HepG2 (cell line): ENCODE measurements around the gene MGMT. TPM values are rescaled to one million over a fixed set of nuclear protein-coding genes. Genes with fewer than 3 reads are reported as not detected.
A peak's percentile ranks its signal among the peaks of the same experiment; 100 is the strongest.

ENCODE experiments used
- ATAC-seq: fragments of 200-7000 bp; cut with Tn5 transposase; 3 replicates; pipeline ENCODE4 v1.9.1; 2020; ENCODE audit warnings: mild to moderate bottlenecking, moderate library complexity
- BruUV-seq: library from RNA; stranded (reverse); fragments of 400-500 nt; replicated peaks from 2 replicates; lab custom pipeline; 2021; lab: Mats Ljungman, UMichigan
- CTCF ChIA-PET: fragments of 300-600 bp; formaldehyde crosslinking; extraction: SDS; loops from one replicate; lab custom pipeline; 2021; ENCODE audit warnings: low total read pairs, inconsistent platforms, low intra/inter-chr PET ratio; lab: Yijun Ruan, JAX
- POLR2A ChIA-PET: fragments of 350-600 bp; sonication (Branson Sonifier 250); formaldehyde crosslinking; loops from one replicate; lab custom pipeline; 2020; ENCODE audit warnings: antibody characterized with exemption, inconsistent platforms; lab: Yijun Ruan, JAX
- DNase-seq: peaks from one replicate; pipeline ENCODE4 v3.0.0-alpha.2; 2015; ENCODE audit warnings: low spot score
- FAIRE-seq: peaks from 3 replicates; lab custom pipeline; 2011; peaks lifted over from hg19 to GRCh38; lab: Jason Lieb, UNC
- H2AFZ ChIP-seq: one replicate; pipeline ENCODE4 v1.6.1; 2011; ENCODE audit warnings: low read length, inconsistent platforms
- H3K27ac ChIP-seq: fragments of 300-600 bp; 3 replicates; pipeline ENCODE4 v1.8.0; 2011; ENCODE audit warnings: mixed run types, mild to moderate bottlenecking, mixed read lengths, low read length, inconsistent platforms; ENCODE audit not compliant: insufficient read depth; ENCODE audit errors: extremely low read length
- H3K27me3 ChIP-seq, 2 experiments: fragments of 200-600 bp in 1 of 2; 2 replicates in 1 of 2; 3 replicates in 1 of 2; pipeline versions ENCODE4 v1.6.0 to v1.8.0; 2011; ENCODE audit warnings: low read length in 2 of 2, mild to moderate bottlenecking in 2 of 2, moderate library complexity in 2 of 2, inconsistent platforms in 1 of 2; ENCODE audit not compliant: insufficient read depth in 2 of 2, control insufficient read depth in 1 of 2
- H3K36me3 ChIP-seq, 2 experiments: fragments of 200-600 bp in 1 of 2; replicated peaks in 1 of 2; 2 replicates in 1 of 2; 3 replicates in 1 of 2; pipeline versions ENCODE4 v1.5.1 to v1.8.0; 2011; ENCODE audit warnings: low read length in 2 of 2, inconsistent platforms in 1 of 2; ENCODE audit not compliant: insufficient read depth in 2 of 2, control insufficient read depth in 1 of 2
- H3K4me1 ChIP-seq: 2 replicates; pipeline ENCODE4 v1.5.1; 2012; ENCODE audit warnings: low read length, inconsistent platforms; ENCODE audit not compliant: insufficient read depth
- H3K4me2 ChIP-seq: 2 replicates; pipeline ENCODE4 v1.6.0; 2011; ENCODE audit warnings: low read depth, low read length, inconsistent platforms
- H3K4me3 ChIP-seq, 3 experiments: fragments of 200-600 bp in 1 of 3; sonication (generic), shearing (Covaris generic) in 1 of 3; replicated peaks in 1 of 3; 2 replicates each; pipeline ENCODE4 v1.5.1; 2011 to 2016; ENCODE audit warnings: low read length in 3 of 3, inconsistent platforms in 2 of 3, low read depth in 2 of 3, mild to moderate bottlenecking in 2 of 3, control low read depth in 1 of 3, mixed read lengths in 1 of 3; ENCODE audit not compliant: insufficient read depth in 1 of 3
- H3K79me2 ChIP-seq: one replicate; pipeline ENCODE4 v1.6.1; 2011; ENCODE audit warnings: low read length, inconsistent platforms; ENCODE audit not compliant: insufficient read depth
- H3K9ac ChIP-seq: 2 replicates; pipeline ENCODE4 v1.6.0; 2011; ENCODE audit warnings: mild to moderate bottlenecking, low read depth, low read length, inconsistent platforms; ENCODE audit not compliant: insufficient read depth
- H3K9me3 ChIP-seq: 2 replicates; pipeline ENCODE4 v1.5.1; 2012; ENCODE audit warnings: mild to moderate bottlenecking, low read length
- H4K20me1 ChIP-seq: 2 replicates; pipeline ENCODE4 v1.6.0; 2011; ENCODE audit warnings: inconsistent platforms, mild to moderate bottlenecking, low read length, moderate library complexity; ENCODE audit not compliant: insufficient read depth
- CEBPB ChIP-seq: IDR thresholded peaks from 2 replicates; pipeline ENCODE4 v1.6.1; 2011; ENCODE audit warnings: low read depth, low read length, improper control_type of control experiment, borderline replicate concordance
- CEBPG ChIP-seq: IDR thresholded peaks from 2 replicates; pipeline ENCODE4 v1.6.1; 2016
- JDP2 ChIP-seq: sonication (generic); formaldehyde crosslinking; IDR thresholded peaks from 2 replicates; pipeline ENCODE4 v1.8.1; 2022; ENCODE audit warnings: missing genetic modification reagents, borderline replicate concordance
- JUNB ChIP-seq: sonication (generic); formaldehyde crosslinking; IDR thresholded peaks from 2 replicates; pipeline ENCODE4 v1.8.0; 2022; ENCODE audit warnings: missing genetic modification reagents, mild to moderate bottlenecking, borderline replicate concordance
- KLF6 ChIP-seq: IDR thresholded peaks from 2 replicates; pipeline ENCODE4 v1.8.0; 2016; ENCODE audit warnings: missing biosample characterization, missing genetic modification reagents
- SRSF9 ChIP-seq: fragments of 200-400 bp; formaldehyde crosslinking; IDR thresholded peaks from 2 replicates; pipeline ENCODE4 v1.6.1; 2018; ENCODE audit warnings: borderline replicate concordance, mild to moderate bottlenecking, low read depth, low read length; ENCODE audit not compliant: insufficient read depth, poor library complexity, severe bottlenecking
- ZFP41 ChIP-seq: sonication (generic); formaldehyde crosslinking; IDR thresholded peaks from 2 replicates; pipeline ENCODE4 v1.4.0; 2020; ENCODE audit warnings: mild to moderate bottlenecking, missing genetic modification reagents, borderline replicate concordance
- ZNF234 ChIP-seq: sonication (generic); formaldehyde crosslinking; conservative IDR thresholded peaks from 2 replicates; pipeline ENCODE4 v1.5.1; 2020; ENCODE audit warnings: mild to moderate bottlenecking, missing genetic modification reagents
- ZNF468 ChIP-seq: sonication (generic); formaldehyde crosslinking; IDR thresholded peaks from 2 replicates; pipeline ENCODE4 v1.8.0; 2022; ENCODE audit warnings: mild to moderate bottlenecking, moderate library complexity, missing genetic modification reagents
- ZNF484 ChIP-seq: sonication (generic); formaldehyde crosslinking; IDR thresholded peaks from 2 replicates; pipeline ENCODE4 v1.5.1; 2020; ENCODE audit warnings: mild to moderate bottlenecking, low read depth, missing genetic modification reagents, borderline replicate concordance
- ZNF619 ChIP-seq: sonication (generic); formaldehyde crosslinking; IDR thresholded peaks from 2 replicates; pipeline ENCODE4 v1.4.0; 2020; ENCODE audit warnings: mild to moderate bottlenecking, missing genetic modification reagents
- ZNF761 ChIP-seq: sonication (generic); formaldehyde crosslinking; conservative IDR thresholded peaks from 2 replicates; pipeline ENCODE4 v1.4.0; 2020; ENCODE audit warnings: mild to moderate bottlenecking, missing genetic modification reagents
- ZNF841 ChIP-seq: sonication (generic); formaldehyde crosslinking; IDR thresholded peaks from 2 replicates; pipeline ENCODE4 v1.8.1; 2023; ENCODE audit warnings: missing genetic modification reagents, borderline replicate concordance
- ZNF878 ChIP-seq: sonication (generic); formaldehyde crosslinking; IDR thresholded peaks from 2 replicates; pipeline ENCODE4 v1.8.1; 2023; ENCODE audit warnings: mild to moderate bottlenecking, missing genetic modification reagents, moderate library complexity
- WGBS: methylation state at CpG from one replicate; pipeline ENCODE4 v1.1.6; 2017; ENCODE audit warnings: low lambda C conversion rate; 5-methylcytosine and 5-hydroxymethylcytosine counted together
- in situ Hi-C: cut with HindIII; loops from 2 replicates; pipeline ENCODE4 v1.10.0; 2017; ENCODE audit warnings: low pct_unique_long_range_greater_than_20kb; ENCODE audit not compliant: extremely low pct_ligation_motif_present
- intact Hi-C: fragments of 100-400 bp; cut with micrococcal nuclease; formaldehyde crosslinking; loops from one replicate; pipeline ENCODE4 v1.10.0; 2022; ENCODE audit not compliant: unreplicated experiment
- polyA plus RNA-seq, 8 experiments: library from polyadenylated mRNA; depleted of rRNA in 3 of 8; stranded (reverse) in 7 of 8; unstranded in 1 of 8; fragments of >200 nt; fragmentation: Illumina TruSeq in 4 of 8; extraction: Trizol in 4 of 8; gene quantifications; 2 replicates each; pipeline versions ENCODE4 v1.2.1 to v1.2.3, GENCODE V29; 2011 to 2016; ENCODE audit warnings: low read depth in 4 of 8, missing spikeins in 1 of 8, mixed read lengths in 1 of 8; ENCODE audit not compliant: insufficient read depth in 1 of 8
- total RNA-seq, 5 experiments: library from RNA; depleted of rRNA; stranded (reverse); fragments of >200 nt; fragmentation: Illumina TruSeq; extraction: Trizol; gene quantifications; 2 replicates each; pipeline ENCODE4 v1.2.3, GENCODE V29; 2016; ENCODE audit warnings: low read depth in 1 of 5
- TF ChIP-seq, protein P1 (sequence below): sonication (generic); formaldehyde crosslinking; IDR thresholded peaks from 2 replicates; pipeline ENCODE4 v1.4.0; 2020; ENCODE audit warnings: missing genetic modification reagents
- TF ChIP-seq, protein P2 (sequence below): sonication (generic); formaldehyde crosslinking; IDR thresholded peaks from 2 replicates; pipeline ENCODE4 v1.5.0; 2020; ENCODE audit warnings: mild to moderate bottlenecking, missing genetic modification reagents
- TF ChIP-seq, protein P3 (sequence below): sonication (generic); IDR thresholded peaks from 2 replicates; pipeline ENCODE4 v1.6.1; 2016; ENCODE audit warnings: low read depth, borderline replicate concordance

MGMT gene
- total and polyA plus RNA-seq, 2 of the 13 experiments (the other 11 are each of a cell fraction or from before 2014, with no cell fraction given) = 12.0 to 19.5 TPM

DNA sequence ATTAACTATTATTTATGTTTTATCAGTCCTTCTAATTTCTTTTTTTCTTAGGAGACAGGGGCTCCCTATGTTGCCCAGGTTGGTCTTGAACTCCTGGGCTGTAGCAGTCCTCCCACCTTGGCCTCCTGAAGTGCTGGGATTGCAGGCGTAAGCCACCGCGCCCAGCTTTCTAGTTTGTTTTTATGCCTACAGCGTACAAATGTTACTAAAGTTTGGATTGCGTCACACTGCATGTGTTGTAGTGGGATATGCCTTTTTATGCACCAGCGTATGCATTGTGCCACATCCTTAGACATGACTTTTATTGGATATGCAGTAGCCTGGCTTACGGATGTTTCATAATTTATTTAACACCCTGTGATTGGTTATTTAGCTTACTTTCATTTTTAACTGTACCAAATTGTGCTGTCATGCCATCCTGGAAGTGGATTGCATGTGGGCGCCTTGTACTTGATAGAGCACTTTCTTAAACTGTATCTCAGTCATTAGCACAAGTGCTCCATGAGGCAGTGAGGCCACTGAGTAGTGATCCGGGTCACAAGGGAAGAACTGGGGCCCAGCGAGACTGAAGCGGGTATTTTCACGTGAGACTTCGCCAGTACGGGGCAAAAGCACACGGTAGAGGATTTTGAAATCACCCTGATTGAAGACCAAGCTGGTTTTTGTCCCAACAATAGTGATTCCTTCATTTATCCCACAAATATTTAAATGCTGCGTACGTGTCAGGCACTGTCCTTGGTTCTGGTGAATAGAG is 165.0 kb downstream of the MGMT start:
- Histone ChIP-seq H2AFZ (no peak overlapping the region), H3K79me2 (no peaks in the 10 kb centered on the region), H3K9me3 (peaks cover 16% of the 10 kb centered on the region), H3K27ac (no peak overlapping the region), H3K4me2 (no peak overlapping the region), H3K36me3 (no peaks in the 10 kb centered on the region), H3K27me3 (no peaks in the 10 kb centered on the region), H3K4me1 (0 out of 2 replicates have a peak, but pooled peaks cover 6% of the 10 kb centered on the region), H3K9ac (no peak overlapping the region), H3K4me3 (no peak overlapping the region), H4K20me1 (no peaks in the 10 kb centered on the region)
- in situ Hi-C loops = no loop called here
- no TSS peak for BruUV-seq
- FAIRE-seq (no peak), ATAC-seq (no peak), DNase-seq (no peak)
- intact Hi-C loops = no loop called here
- WGBS = 75% methylated on average over 17 of the region's 17 CpGs
- TF ChIP-seq CEBPG (CRISPR knock-in tag) = peak; percentile 27; the same call in 1 of the 2 replicates
- no peak for TF ChIP-seq JDP2
- TF ChIP-seq ZNF761 = no peak
- peak; percentile 79 for TF ChIP-seq CEBPB
- no peak for TF ChIP-seq JUNB (CRISPR knock-in tag)
- TF ChIP-seq, protein P1, sequence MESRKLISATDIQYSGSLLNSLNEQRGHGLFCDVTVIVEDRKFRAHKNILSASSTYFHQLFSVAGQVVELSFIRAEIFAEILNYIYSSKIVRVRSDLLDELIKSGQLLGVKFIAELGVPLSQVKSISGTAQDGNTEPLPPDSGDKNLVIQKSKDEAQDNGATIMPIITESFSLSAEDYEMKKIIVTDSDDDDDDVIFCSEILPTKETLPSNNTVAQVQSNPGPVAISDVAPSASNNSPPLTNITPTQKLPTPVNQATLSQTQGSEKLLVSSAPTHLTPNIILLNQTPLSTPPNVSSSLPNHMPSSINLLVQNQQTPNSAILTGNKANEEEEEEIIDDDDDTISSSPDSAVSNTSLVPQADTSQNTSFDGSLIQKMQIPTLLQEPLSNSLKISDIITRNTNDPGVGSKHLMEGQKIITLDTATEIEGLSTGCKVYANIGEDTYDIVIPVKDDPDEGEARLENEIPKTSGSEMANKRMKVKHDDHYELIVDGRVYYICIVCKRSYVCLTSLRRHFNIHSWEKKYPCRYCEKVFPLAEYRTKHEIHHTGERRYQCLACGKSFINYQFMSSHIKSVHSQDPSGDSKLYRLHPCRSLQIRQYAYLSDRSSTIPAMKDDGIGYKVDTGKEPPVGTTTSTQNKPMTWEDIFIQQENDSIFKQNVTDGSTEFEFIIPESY = peak; percentile 69; the same call in 1 of the 2 replicates
- no peak for TF ChIP-seq ZFP41 (CRISPR knock-in tag)
- TF ChIP-seq, protein P2, sequence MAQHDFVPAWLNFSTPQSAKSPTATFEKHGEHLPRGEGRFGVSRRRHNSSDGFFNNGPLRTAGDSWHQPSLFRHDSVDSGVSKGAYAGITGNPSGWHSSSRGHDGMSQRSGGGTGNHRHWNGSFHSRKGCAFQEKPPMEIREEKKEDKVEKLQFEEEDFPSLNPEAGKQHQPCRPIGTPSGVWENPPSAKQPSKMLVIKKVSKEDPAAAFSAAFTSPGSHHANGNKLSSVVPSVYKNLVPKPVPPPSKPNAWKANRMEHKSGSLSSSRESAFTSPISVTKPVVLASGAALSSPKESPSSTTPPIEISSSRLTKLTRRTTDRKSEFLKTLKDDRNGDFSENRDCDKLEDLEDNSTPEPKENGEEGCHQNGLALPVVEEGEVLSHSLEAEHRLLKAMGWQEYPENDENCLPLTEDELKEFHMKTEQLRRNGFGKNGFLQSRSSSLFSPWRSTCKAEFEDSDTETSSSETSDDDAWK (CRISPR knock-in tag) = no peak
- no peak for TF ChIP-seq ZNF484 (CRISPR knock-in tag)
- TF ChIP-seq KLF6 (CRISPR knock-in tag) = no peak
- no peak for TF ChIP-seq SRSF9
- no peak for TF ChIP-seq ZNF841
- TF ChIP-seq ZNF468 (CRISPR knock-in tag) = no peak
- no peak for TF ChIP-seq ZNF878
- no peak for TF ChIP-seq ZNF619 (CRISPR knock-in tag)
- TF ChIP-seq ZNF234 (CRISPR knock-in tag) = no peak
- TF ChIP-seq, protein P3, sequence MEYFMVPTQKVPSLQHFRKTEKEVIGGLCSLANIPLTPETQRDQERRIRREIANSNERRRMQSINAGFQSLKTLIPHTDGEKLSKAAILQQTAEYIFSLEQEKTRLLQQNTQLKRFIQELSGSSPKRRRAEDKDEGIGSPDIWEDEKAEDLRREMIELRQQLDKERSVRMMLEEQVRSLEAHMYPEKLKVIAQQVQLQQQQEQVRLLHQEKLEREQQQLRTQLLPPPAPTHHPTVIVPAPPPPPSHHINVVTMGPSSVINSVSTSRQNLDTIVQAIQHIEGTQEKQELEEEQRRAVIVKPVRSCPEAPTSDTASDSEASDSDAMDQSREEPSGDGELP = no peak
- CTCF ChIA-PET = no interaction called here
- POLR2A ChIA-PET = no interaction called here
